Measurements from ENCODE around the gene BEST4.
"Not testable (repeated sequence)": the region's sequence is repeated elsewhere in the genome, so short reads cannot be mapped to it uniquely, and the experiment has no call there.

The BEST4 gene

DNA sequence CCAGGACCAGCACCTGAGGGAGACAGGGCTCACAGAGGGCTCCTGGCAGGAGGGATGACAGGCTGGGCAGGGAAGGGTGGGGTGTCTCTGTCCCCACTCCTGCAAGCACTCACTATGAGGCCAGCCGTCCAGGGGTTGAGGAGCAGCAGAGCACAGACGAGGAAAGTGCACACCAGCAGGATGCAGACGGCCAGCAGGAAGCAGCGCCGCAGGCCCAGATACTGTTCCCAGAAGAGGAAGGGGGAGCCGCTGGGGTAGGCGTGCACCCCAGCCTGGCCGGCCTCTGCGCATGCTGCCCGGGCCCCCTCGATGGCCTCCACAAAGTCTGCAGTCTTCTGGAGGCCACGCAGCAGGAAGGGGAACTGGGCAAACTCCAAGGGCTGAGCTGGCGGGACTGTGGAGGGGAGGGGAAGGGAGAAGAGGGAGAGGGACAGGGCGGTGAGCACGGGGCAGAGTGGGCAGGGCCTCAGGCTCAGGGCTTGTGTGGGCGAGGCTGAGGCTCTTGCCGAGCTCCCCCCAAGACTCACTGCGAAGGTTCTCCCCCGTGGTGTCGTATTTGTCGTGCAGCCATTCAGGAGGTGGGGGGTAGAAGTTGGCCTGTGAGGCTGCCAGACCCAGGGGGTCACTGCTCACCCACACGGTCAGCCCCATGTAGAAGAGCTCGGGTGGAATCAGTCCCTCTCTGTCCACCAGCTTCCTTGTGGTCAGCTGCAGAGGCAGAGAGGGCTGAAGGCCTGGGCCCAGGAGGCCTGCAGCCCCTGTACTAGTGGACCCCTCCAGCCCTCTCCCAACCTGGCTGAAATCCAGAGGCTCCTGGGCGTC is 38.6 kb upstream of the BEST4 start:
- TF ChIP-seq GABPA (IDR thresholded peaks at IDR 0.05; ENCODE audit: low read depth) (no peak), POLR2AphosphoS5 (IDR thresholded peaks at IDR 0.05; ENCODE audit: low read depth) (no peak), SPI1 (IDR thresholded peaks at IDR 0.05; ENCODE audit: borderline replicate concordance, low read depth) (peak; percentile 85)
- TF ChIP-seq, protein P1, sequence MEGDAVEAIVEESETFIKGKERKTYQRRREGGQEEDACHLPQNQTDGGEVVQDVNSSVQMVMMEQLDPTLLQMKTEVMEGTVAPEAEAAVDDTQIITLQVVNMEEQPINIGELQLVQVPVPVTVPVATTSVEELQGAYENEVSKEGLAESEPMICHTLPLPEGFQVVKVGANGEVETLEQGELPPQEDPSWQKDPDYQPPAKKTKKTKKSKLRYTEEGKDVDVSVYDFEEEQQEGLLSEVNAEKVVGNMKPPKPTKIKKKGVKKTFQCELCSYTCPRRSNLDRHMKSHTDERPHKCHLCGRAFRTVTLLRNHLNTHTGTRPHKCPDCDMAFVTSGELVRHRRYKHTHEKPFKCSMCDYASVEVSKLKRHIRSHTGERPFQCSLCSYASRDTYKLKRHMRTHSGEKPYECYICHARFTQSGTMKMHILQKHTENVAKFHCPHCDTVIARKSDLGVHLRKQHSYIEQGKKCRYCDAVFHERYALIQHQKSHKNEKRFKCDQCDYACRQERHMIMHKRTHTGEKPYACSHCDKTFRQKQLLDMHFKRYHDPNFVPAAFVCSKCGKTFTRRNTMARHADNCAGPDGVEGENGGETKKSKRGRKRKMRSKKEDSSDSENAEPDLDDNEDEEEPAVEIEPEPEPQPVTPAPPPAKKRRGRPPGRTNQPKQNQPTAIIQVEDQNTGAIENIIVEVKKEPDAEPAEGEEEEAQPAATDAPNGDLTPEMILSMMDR (IDR thresholded peaks at IDR 0.05; ENCODE audit: insufficient read depth, low read length) = no peak
- no peak overlapping the region for H3K4me3 ChIP-seq (replicated peaks; ENCODE audit: insufficient read depth, low read length)
- no peaks in the 10 kb centered on the region for H3K27me3 ChIP-seq (ENCODE audit: insufficient read depth, poor library complexity, severe bottlenecking)
- peak overlapping the region; percentile 32 for H3K27ac ChIP-seq (replicated peaks)
- peak; percentile 84 to 88 for DNase-seq (ENCODE audit: low read depth in 1 of 2, low spot score in 1 of 2)

DNA sequence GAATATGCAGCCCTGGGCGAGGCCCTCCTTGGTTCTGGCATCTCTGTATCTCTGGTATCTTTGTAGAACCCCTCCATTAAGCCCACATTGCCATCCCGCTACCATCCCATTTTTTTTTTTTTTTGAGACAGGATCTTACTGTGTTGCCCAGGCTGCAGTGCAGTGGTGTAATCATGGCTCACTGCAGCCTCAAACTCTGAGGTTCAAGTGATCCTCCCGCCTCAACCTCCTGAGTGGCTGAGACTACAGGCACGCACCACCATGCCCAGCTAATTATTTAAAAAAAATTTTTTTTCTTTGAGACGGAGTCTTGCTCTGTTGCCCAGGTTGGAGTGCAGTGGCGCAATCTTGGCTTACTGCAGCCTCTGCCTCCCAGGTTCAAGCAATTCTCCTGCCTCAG is 36.4 kb upstream of the BEST4 start:
- DNase-seq (ENCODE audit: low read depth in 1 of 2, low spot score in 1 of 2); H3K27me3 ChIP-seq (ENCODE audit: insufficient read depth, poor library complexity, severe bottlenecking); H3K4me3 ChIP-seq (replicated peaks; ENCODE audit: insufficient read depth, low read length); H3K27ac ChIP-seq (replicated peaks): not testable (repeated sequence)

DNA sequence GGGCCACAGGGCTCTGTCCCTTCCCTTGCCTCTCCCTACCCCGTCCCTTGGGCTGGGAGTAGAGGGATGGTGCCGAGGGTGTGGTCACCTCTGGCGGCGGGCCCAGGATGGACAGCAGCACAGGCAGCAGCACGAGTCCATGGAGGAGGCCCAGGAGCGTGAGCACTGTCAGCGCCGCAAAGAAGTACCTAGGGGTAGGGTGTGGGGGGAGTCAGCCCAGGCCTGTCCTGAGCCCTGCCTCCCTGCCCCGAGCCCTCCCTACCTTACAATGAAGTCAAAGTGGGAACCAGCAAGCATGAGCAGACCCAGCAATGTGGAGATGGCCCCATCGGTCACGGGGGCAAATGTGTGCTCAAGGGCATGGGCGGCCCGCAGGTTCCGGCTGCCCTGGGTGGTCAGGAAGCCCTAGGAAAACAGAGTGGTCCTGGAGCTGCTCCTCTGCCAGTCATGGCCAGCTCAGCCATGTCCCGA is 35.0 kb upstream of the BEST4 start:
- Histone ChIP-seq H3K4me3 (replicated peaks; ENCODE audit: insufficient read depth, low read length) (no peak overlapping the region), H3K27ac (replicated peaks) (no peak overlapping the region), H3K27me3 (ENCODE audit: insufficient read depth, poor library complexity, severe bottlenecking) (no peaks in the 10 kb centered on the region)
- no peak for TF ChIP-seq SPI1 (IDR thresholded peaks at IDR 0.05; ENCODE audit: borderline replicate concordance, low read depth)
- TF ChIP-seq POLR2AphosphoS5 (IDR thresholded peaks at IDR 0.05; ENCODE audit: low read depth) = no peak
- no peak for TF ChIP-seq GABPA (IDR thresholded peaks at IDR 0.05; ENCODE audit: low read depth)
- TF ChIP-seq, protein P1 (IDR thresholded peaks at IDR 0.05; ENCODE audit: insufficient read depth, low read length) = no peak
- TF ChIP-seq, protein P2, sequence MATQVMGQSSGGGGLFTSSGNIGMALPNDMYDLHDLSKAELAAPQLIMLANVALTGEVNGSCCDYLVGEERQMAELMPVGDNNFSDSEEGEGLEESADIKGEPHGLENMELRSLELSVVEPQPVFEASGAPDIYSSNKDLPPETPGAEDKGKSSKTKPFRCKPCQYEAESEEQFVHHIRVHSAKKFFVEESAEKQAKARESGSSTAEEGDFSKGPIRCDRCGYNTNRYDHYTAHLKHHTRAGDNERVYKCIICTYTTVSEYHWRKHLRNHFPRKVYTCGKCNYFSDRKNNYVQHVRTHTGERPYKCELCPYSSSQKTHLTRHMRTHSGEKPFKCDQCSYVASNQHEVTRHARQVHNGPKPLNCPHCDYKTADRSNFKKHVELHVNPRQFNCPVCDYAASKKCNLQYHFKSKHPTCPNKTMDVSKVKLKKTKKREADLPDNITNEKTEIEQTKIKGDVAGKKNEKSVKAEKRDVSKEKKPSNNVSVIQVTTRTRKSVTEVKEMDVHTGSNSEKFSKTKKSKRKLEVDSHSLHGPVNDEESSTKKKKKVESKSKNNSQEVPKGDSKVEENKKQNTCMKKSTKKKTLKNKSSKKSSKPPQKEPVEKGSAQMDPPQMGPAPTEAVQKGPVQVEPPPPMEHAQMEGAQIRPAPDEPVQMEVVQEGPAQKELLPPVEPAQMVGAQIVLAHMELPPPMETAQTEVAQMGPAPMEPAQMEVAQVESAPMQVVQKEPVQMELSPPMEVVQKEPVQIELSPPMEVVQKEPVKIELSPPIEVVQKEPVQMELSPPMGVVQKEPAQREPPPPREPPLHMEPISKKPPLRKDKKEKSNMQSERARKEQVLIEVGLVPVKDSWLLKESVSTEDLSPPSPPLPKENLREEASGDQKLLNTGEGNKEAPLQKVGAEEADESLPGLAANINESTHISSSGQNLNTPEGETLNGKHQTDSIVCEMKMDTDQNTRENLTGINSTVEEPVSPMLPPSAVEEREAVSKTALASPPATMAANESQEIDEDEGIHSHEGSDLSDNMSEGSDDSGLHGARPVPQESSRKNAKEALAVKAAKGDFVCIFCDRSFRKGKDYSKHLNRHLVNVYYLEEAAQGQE (IDR thresholded peaks at IDR 0.05; ENCODE audit: insufficient replicate concordance, low read depth) = no peak
- DNase-seq (ENCODE audit: low read depth in 1 of 2, low spot score in 1 of 2) = no peak

DNA sequence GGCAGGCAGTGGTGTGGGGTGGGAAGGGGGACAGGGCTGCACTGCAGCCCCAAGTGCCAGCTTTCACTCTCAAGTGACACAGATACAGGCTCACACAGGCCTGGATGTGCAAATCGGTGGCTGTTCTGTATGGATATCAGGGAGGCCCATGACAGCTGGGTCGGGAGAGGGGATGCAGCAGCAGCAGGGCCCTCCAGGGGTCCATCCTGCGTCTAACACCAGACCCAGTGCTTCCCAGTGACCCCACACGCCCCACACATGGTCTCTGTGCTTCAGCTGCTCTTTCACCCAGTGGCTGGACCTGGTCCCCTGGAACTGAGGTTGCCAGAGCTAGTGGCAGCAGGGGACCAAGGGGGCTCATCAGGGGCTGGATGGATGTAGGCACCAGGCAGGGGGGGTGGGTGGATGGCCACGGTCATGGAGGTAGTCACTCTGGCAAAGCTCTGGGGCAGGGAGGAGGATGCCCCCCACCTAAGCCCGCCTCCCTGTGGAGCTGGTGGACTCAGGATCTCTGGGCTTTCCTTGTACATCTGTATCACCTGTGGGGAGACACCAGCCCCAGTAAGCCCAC is 34.2 kb upstream of the BEST4 start:
- DNase-seq (ENCODE audit: low read depth in 1 of 2, low spot score in 1 of 2) = no peak
- Histone ChIP-seq H3K27me3 (ENCODE audit: insufficient read depth, poor library complexity, severe bottlenecking) (no peaks in the 10 kb centered on the region), H3K4me3 (replicated peaks; ENCODE audit: insufficient read depth, low read length) (no peak overlapping the region), H3K27ac (replicated peaks) (no peak overlapping the region)
- TF ChIP-seq, protein P1 (IDR thresholded peaks at IDR 0.05; ENCODE audit: insufficient read depth, low read length) = no peak
- TF ChIP-seq, protein P2 (IDR thresholded peaks at IDR 0.05; ENCODE audit: insufficient replicate concordance, low read depth) = no peak
- TF ChIP-seq GABPA (IDR thresholded peaks at IDR 0.05; ENCODE audit: low read depth) = no peak
- TF ChIP-seq SPI1 (IDR thresholded peaks at IDR 0.05; ENCODE audit: borderline replicate concordance, low read depth) = no peak
- TF ChIP-seq POLR2AphosphoS5 (IDR thresholded peaks at IDR 0.05; ENCODE audit: low read depth) = no peak

Measured in HL-60 (cell line).